MM.1S (cell line): ENCODE measurements around the gene LRRC61.

Source experiments
- CTCF ChIP-seq: fragments of 300-600 bp; sonication (generic); IDR thresholded peaks from 2 replicates; pipeline ENCODE4 v1.5.1; 2016; ENCODE audit warnings: antibody characterized with exemption, low read length, mixed read lengths
- EZH2 ChIP-seq: fragments of 300-600 bp; sonication (generic); optimal IDR thresholded peaks from 2 replicates; pipeline ENCODE3; 2017; ENCODE audit warnings: low read depth, mild to moderate bottlenecking, antibody characterized with exemption, low read length, mixed read lengths

GRCh38 chr7:150313367-150313809, 9.8 kb upstream of the LRRC61 start:
- no peak for TF ChIP-seq EZH2
- TF ChIP-seq CTCF: no peak
